Left renal cortex interstitium (tissue), 4 donors: ENCODE measurements around the gene NINL. TPM values are rescaled to one million over a fixed set of nuclear protein-coding genes. Genes with fewer than 3 reads are reported as not detected.
"Not testable (repeated sequence)": the region's sequence is repeated elsewhere in the genome, so short reads cannot be mapped to it uniquely, and the experiment has no call there.

Experiments used
- DNase-seq, 4 donors: peaks; one replicate each; pipeline ENCODE4 v3.0.0-alpha.2; 2013; ENCODE audit warnings: low read depth in 4 of 4, low spot score in 2 of 4, missing footprints in 1 of 4
- polyA plus RNA-seq, 4 donors: library from polyadenylated mRNA; unstranded; fragments of 120-200 nt; gene quantifications; one replicate each; pipeline ENCODE4 v1.2.1, GENCODE V29; 2013; ENCODE audit not compliant: insufficient read length in 4 of 4

The NINL gene
- polyA plus RNA-seq, 4 donors: 32.4 to 65.0 (median 45.4) TPM

DNA sequence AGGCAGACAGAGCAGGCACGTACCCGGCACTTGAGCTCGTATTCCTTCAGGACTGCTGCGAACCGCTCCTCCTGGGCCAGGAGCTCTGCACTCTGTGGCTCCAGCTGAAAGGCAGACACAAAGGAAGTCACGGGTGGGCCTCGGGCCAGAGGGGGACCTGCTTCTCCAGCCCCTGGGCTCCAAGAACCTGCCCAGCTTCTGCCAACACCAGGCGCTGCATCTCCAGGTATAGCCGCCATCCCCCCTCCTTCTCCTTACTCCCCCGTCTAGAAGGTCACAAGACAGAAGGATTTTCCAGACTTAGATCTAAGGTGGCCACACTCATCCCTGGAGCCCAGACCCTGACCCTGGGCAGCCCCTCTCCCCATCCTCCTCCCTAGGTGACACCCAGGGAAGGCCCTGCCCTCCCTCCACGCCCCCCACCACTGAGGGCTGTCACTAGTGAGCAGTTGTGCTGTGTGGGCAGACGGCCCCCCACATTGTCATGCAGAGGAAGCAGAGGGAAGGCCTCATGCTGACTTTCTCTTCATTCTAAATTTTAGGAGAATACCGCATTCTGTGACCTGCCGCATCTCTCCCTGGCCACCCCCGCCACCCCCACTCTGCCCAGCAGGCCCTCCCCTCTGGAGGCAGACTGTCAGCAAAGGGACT lies 96.0 kb downstream of the NINL start:
- DNase-seq: no peak

DNA sequence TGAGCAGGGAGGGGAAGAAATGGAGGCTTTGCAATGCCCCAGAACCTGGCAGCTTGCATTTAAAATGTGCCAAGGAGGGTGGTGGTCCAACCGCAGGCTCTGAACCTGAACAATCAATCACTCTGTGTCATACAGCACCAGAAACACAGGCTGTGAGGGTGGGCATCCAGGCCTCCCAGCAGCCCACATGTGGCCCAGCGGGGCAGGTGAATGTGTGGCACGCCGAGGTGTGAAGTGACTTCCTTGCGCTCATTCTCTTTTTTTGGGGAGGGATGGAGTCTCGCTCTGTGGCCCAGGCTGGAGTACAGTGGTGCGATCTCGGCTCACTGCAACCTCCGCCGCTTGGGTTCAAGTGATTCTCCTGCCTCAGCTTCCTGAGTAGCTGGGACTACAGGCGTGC lies 97.4 kb downstream of the NINL start:
- DNase-seq: no peak

DNA sequence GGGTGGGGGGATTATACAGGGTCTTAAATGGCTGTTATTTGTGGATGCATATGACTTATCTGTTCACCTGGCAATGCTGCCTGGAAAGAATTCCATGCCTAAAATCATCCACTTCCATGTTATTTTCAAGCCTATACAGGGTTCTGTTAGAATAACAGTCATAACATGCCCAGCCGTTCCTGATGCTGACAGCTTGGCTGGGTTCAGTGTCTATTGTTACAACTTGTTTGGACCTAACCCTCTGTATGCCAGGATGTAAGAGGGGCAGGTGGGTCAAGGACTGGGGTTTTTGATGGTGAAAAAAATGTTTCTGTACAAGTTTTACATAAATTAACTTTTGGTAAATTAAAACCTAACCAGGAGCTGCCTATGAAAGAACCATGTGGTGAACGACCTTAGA lies 98.0 kb downstream of the NINL start:
- no peak for DNase-seq

DNA sequence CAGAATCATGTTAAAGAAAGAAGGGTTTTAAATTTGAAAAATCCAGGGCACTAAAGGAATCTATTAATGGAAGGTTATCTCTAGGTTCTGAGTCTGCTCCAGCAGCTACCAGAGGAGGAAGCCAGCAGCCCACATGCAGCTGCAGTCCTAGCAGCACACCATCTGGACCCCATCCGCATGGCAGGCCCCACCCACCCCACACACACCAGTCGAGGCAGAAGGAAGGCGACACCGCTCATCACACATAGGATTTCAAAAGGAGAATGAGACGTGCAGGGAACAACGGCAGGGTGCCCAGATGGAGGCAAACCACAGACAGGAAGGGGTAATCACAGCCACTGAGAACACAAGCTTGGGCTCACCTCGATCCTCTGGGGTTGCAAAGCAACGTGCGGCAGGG lies 99.0 kb downstream of the NINL start:
- no peak for DNase-seq

DNA sequence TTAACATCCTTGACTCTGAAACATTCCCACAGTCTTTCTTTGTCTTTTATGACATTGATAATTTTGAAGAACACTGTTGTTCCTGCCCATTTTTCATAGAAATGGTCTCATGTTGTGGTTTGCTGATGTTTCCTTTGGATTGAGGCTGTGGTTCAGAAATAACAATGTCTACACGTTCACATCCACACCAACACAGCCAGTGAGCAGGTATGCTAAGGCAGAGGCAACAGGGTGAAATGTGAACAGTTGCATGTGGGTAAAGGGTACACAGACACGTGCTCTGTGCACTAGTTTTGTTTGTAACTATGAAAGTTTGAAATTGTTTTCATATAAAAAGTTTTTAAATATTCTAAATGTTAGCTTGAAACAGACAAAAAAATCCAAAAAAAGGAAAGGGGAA lies 99.5 kb downstream of the NINL start:
- DNase-seq: no peak

DNA sequence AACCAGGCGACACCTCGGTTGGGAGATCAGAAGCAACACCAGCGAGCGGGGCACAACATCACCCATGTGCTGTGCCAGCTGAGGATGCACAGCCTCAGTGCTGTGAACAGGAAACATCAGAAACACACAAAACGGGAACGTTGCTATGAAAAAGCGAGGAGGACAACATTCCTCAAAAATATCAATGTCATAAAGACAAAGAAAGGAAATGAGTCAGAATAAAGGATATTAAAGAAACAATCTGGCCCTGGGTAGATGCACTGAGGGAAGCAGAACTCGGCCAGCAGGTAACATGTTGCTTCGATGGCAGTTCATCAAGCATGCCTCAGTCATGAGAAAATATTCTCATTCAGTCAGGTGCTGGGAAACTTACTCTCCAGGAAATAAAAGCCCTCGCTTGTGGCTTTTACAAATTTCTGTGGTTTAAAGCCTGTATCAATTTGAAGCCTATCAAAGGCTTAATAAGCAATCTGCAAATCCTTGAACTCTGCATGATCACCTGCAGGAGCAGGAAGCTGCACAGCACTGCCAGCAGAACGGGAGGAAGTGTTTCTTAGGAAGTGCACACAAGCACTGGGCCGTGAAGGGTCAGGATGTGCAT lies 100.3 kb downstream of the NINL start:
- no peak for DNase-seq

DNA sequence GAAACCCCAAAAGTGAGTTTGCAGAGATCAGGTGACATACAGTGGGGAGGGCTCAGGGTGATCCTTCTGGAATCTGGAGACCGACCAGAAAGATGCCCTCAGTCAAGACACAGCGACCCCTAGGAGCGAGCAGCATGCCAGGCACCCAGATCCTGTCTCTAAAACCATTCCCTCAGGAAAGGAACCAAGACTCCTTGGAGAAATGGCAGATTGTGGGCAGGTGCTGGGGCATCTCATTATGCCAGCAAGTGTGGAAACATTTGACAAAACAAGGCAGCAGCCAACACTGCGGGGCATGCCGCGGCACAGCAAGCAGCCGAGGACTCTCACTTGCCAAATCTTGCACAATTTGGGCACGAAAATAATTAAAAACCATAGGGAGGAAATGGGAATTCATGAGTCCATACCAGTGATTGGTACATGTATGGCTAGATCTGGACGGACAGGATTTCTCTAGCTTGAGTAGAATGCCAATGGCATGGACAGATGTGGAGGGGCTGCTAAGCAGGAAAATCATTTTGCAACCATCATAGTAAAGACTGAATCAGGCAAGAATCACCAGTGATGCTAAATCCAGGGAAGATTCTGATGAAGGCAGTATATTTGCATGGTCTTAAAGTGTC lies 101.0 kb downstream of the NINL start:
- no peak for DNase-seq

DNA sequence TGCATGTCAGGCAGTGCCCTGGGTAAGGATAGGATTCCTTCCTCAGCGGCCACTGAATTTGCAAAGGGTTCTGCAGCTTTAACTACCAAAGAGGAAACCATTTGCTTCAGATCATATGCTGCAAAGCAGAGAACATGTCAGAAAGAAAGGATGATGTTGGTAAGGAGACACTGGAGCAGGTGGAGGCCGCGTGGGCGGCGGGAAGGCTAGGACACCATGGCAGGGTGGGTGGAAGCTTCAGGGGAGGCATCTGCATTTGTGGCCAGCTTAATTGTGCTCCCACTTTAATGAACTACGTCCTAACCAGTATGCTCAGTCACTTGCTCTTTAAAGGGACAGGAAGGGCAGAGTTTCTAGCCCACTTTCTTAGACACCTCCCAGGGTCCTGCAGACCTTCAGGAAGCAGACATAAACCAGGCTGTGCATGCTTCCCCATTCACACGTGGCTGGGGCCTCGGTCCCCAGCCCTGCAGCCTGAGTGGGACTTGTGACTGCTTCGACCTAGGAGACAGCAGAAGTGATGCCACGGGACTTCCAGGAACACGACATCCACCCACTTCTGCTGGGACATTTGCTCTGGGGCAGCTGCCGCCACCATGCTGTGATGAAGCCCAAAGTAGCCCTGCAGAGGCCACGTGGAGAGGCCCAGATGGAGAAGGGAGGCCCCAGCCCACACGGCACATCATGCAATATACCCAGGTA lies 101.7 kb downstream of the NINL start:
- no peak for DNase-seq

DNA sequence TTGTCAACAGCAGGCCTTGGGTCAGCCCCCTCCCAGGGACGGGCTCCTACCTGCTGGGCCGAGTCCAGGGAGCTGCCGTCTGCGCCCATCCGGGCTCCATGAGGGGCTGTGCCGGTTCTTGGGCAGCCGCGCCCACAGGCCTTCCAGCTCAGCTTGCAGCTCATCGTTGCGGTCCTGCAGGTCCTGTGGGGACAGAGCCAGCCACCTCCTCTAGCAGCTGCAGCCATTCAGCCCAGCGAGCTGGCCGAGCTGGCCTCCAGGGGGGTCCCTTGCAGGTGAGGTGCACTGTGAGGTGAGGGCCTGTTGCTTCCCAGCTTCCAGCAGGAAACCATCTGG lies 103.4 kb downstream of the NINL start:
- no peak for DNase-seq

DNA sequence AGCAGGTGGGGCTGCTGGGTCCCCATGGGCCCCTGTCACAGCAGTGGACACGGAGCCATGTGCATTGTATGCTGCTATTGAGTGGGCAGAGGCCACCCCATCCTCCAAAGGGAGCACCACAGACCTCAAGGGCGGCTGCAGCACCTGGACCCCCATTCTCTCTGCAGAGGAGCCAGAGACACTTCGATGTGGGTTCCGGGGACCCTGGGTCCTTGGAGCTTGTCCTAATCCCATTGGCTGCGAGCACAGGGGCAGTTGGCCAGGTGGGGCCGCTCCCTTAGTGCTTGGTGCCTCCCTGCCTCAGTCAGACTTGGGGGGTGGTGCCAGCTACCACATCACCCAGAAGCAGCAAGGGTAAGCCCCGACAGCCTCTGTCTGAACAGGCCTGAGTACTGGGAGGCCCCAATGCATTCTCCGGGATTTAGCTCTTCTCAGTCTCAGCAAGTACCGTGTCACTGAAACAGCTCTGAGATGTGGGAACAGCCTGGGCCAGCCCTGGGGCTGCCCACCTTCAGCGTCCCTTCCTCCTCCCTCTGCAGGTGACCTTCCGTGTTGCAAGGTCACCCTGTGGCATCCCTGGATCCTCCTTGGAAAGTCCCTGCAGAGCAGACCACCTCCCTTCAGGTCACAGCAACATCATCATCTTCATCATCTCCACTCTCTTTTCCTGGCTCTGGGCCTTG lies 104.0 kb downstream of the NINL start:
- no peak for DNase-seq

DNA sequence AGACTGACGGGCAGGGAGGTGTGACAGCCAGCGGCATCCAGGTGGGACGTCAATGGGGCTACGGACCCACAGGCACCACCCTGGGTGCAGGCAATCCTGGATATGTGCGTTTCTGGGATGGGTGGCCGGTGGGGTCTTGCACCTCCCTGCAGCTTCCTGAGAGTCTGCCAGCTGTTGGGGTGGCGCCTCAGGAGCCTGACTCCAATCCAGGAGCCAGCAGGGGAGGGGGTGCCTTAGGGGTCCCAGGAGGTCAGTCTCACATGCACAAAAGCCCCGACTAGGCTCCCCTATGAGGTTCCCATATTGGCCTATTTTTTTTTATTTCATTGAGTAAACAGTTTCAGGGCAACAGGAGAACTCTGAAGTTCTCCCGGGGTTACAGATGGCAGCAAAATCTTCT lies 104.5 kb downstream of the NINL start:
- DNase-seq: no peak

DNA sequence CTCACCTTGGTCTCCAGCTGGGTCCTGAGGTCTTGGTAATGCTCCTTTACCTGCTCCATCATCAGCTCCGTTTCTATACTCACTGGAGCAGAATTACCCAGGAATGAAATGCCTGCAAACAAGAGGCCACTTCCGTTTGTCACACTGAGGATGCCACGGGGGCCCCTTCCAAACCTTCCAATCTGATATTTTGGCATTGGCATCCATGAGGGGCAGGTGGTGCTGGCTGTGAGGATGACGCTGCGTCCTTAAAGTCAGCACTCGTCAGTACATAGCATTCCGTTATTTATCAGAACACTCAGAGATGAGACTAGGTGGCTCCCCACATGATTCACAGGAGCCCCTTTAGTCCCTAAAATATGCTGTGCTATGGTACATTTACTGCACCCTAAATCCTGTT lies 105.2 kb downstream of the NINL start:
- DNase-seq: no peak

DNA sequence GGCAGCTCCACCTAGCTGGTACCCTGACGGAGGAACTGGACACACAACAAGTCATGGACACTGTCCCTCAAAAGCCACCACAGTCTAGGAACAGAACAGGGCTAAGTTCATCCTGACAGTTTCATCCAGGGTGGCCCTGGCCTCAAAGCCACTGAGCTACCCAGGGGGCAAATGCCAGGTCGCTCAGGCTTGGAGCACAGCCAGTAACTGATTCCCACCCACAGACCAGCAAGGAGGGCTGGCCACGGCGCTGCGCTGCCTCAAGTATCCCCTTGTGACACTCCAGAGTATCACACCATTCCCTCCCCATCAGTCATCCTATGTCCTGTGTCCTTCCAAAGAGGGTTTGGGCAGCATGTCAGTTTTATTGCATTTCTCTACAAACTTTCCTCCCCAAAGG lies 105.7 kb downstream of the NINL start:
- DNase-seq: no peak

DNA sequence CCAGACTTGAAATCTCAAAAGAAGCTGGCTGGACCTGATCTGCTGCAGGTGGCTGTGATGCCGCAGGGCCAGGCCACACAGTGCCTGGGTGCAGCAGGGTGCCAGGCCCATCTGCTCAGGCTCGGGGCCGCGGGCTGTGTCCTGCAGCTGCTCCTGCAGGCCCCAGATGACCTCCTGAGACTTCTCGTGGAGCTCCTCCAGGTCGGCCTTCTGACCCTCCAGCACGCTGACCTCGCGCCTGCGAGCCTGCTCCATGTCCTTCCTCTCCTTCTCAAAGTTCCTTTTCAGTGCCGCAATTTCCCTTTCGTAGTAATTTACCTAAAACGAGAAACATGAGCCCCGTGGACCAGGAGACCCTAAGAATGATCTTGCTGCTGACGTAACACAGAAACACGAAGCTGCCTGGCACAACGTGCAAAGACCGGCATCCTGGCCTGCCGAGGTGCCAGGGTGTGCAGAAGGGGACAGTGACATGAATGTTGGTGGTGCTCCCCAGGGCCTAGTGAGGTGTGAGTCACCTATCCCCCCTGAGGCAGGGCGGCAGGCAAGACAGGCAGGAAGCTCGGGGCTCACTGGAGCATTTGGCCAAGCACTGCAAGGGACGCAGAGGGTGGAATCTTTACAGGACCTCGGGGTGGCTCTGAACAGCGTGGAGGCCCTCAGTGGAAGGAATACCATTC lies 106.3 kb downstream of the NINL start:
- DNase-seq: no peak

DNA sequence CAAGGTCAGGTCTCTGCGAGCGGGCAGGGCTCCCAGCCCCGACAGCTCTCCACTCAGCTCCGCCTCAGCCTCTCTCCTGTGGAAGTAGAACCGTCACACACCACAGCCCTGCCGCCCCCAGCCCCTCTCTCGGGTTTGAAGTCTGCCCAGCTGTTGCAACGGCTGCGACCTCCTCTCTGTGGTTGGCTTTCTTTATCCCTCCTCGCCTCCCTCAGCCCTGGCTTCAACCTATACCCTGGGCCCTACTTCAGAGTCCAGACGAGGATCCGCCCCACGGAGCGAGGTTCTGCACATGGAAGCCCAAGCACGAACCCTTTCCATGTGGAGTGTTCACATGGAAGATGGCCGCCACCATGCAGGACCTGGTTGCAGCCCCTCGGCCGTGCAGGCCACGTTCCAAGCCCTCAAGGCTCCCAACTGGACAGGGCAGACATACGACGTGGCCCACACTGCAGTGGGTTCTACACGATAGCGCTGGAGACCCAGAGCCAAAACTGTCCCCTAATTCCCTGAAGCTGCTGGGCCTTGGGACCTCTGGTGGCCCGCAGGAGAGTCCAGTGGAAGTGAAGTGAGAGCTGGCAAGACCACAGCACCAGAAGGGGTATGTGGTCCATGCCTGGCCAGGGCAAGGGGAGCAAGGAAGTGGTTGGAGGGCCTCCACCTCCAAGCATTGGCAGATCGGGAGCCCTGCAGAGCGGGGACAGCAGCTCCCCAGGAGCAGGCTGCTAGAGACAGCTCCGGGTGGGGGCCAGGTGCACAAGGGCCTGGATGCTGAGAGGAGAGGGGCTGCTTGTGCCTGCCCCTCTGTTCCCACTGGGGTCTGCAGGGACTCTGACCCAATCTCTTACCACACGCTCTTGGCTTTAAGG lies 108.1 kb downstream of the NINL start:
- DNase-seq: no peak

DNA sequence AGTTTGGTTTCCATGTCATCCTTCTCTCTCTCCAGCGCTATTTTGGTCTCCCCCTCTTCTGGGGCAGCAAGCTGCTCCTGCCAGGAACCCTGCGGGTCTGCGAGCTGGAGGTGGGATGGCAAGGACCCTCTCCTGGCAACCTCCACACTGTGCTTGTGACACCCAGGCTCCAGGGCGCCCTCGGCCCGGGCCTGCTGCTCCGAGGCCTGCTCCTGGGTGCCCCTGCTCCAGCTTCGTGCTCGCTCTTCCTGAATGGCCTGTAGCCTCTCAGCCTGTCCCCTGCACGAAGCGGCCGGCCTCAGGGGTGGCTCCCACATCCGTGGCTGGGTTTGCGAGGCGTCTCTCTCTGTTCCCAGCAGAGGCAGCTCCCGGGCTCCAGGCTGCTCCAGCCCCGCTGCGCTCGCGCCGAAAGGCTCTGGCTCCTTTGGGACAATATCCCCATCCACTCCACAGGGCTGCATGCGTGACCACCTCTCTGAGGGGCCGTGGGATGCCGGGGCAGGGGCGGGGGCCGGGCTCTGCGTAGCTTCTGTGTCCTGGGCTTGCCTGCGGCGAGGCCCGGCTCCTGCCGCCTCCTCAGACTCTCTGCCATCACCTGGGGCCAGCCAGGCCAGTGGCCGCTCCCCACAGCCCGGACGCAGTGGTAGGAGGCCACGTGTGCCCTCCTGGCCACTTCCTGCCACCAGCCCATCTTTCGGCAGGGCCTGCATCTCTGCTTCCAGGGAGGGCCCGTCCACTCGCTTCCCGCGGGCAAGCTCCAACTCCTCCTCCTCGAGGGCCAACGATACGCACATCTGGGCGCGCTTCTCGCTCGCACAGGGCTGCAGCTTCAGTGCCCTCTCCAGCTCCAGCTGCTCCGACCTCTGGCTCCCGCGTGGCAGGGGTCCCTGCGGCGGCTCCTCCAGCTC lies 109.0 kb downstream of the NINL start:
- no peak for DNase-seq

DNA sequence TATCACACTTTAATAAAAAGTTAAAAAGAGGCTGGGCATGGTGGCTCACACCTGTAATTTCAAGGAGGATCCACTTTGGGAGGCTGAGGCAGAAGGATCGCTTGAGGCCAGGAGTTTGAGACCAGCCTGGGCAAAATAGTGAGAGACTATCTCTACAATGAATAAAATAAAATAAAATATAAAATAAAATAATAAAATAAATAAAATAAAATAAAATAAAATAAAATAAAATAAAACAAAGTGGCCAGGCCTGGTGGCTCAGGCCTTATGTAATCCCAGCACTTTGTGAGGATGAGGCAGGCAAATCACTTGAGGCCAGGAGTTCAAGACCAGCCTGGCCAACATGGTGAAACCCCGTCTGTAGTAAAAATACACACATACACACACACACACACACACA lies 112.0 kb downstream of the NINL start:
- DNase-seq: not testable (repeated sequence)

DNA sequence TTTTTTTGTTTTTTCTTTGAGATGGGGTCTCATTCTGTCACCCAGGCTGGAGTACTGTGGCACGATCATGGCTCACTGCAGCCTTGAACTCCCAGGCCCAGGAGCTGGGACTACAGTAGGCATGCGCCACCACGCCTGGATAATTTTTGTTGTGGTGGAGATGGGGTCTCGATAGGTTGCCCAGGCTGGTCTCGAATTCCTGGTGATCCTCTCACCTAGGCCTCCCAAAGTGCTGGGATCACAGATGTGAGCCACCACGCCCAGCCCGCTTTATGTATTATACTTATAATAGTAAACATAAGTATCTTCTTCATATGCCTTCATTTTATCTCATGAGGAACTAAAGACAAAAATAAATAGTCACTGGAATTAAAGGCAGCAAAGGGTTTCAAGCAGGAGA lies 114.3 kb downstream of the NINL start:
- DNase-seq: no peak

DNA sequence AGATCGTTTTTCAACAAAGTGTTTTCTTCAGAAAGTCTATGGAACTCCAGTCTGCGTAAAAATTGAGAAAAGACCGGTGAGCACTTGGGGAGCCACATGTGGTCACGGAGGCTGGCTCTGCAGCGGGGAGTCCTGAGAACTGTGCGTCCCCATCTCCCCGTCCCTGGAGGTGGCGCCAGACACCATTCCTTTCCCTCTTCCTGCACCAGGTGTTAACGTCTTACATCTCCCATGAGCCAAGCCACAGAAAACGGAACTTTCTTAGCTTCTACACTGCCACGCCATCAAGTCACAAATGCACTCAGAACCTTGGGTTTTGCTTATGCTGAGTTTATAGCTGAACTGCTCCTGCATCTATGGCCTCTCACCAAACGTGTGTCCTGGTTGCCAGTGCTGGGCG lies 115.3 kb downstream of the NINL start:
- peak in 2 of 4 donors; percentile 7 to 11 for DNase-seq
